Activated CD4-positive, alpha-beta T cell treated with anti-CD3 and anti-CD28 coated beads, Interleukin-2, amount 10 ng/mL, durations not matched to agents 24 days and 14 days (primary cell): ENCODE measurements around the gene PCOLCE2. TPM values are rescaled to one million over a fixed set of nuclear protein-coding genes. Genes with fewer than 3 reads are reported as not detected.

Experiments
- DNase-seq: peaks from one replicate; pipeline ENCODE4 v3.0.0; 2022
- H3K27ac Mint-ChIP-seq: one replicate; pipeline ENCODE4 v1.8.0; 2022; ENCODE audit warnings: mild to moderate bottlenecking, mixed read lengths
- H3K27me3 Mint-ChIP-seq: one replicate; pipeline ENCODE4 v1.8.0; 2022; ENCODE audit warnings: mixed read lengths
- H3K36me3 Mint-ChIP-seq: one replicate; pipeline ENCODE4 v1.8.0; 2022; ENCODE audit warnings: low read depth, mild to moderate bottlenecking, mixed read lengths
- H3K4me1 Mint-ChIP-seq: one replicate; pipeline ENCODE4 v1.8.0; 2021; ENCODE audit warnings: mixed read lengths
- H3K4me3 Mint-ChIP-seq: one replicate; pipeline ENCODE4 v1.8.0; 2022; ENCODE audit warnings: mild to moderate bottlenecking, moderate library complexity, mixed read lengths
- H3K9me3 Mint-ChIP-seq: one replicate; pipeline ENCODE4 v1.8.0; 2021; ENCODE audit warnings: mixed read lengths
- intact Hi-C: fragments of 100-400 bp; cut with micrococcal nuclease; formaldehyde crosslinking; loops from one replicate; pipeline ENCODE4 v1.15.1; 2023
- total RNA-seq: library from RNA; stranded (reverse); gene quantifications from 2 replicates; pipeline ENCODE4 v1.2.3, GENCODE V29; 2022

PCOLCE2 gene, protein sequence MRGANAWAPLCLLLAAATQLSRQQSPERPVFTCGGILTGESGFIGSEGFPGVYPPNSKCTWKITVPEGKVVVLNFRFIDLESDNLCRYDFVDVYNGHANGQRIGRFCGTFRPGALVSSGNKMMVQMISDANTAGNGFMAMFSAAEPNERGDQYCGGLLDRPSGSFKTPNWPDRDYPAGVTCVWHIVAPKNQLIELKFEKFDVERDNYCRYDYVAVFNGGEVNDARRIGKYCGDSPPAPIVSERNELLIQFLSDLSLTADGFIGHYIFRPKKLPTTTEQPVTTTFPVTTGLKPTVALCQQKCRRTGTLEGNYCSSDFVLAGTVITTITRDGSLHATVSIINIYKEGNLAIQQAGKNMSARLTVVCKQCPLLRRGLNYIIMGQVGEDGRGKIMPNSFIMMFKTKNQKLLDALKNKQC
- 0.28 and 0.33 TPM in 2 replicates for total RNA-seq

- Mint-ChIP-seq H3K36me3 (no peaks in the 10 kb centered on the region), H3K4me1 (peaks cover 7% of the 10 kb centered on the region), H3K4me3 (peak within 1 kb of the TSS; percentile 71), H3K9me3 (no peaks in the 10 kb centered on the region), H3K27ac (no peak within 1 kb of the TSS), H3K27me3 (peaks cover 59% of the 10 kb centered on the region)
- peak; percentile 66 for DNase-seq
- intact Hi-C loops, result no loop called here
Observed at GRCh38 chr3:142888481-142889211, at the start of gene PCOLCE2. Gene PCOLCE2, minus strand, starts transcription at chr3:142889083. Its CDS starts 187 bp downstream, at chr3:142888896.

DNA sequence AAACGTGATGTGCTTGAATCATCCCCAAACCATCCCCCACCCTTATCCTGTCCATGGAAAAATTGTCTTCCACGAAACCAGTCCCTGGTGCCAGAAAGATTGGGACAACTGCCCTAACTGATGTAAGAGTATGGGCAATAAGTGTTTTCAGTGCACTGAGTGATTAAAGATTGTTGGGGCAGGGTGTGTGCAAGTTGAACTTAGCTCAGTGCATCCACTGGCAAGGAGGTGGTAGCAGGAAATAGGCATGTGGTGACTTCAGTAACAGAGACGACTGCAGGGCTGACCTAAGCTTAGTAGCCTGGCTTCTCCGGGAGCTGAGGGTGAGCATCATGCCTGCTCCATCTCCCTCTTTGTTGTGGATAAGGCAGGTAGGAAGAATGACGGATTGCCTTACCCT lies 47.1 kb upstream of the PCOLCE2 start:
- peaks cover 12% of the 10 kb centered on the region for H3K27me3 Mint-ChIP-seq
- no peaks in the 10 kb centered on the region for H3K36me3 Mint-ChIP-seq
- H3K9me3 Mint-ChIP-seq, result no peaks in the 10 kb centered on the region
- H3K4me3 Mint-ChIP-seq, result no peak overlapping the region
- intact Hi-C loops, result no loop called here
- no peaks in the 10 kb centered on the region for H3K4me1 Mint-ChIP-seq
- no peak for DNase-seq
- H3K27ac Mint-ChIP-seq, result no peak overlapping the region

- peaks cover 8% of the 10 kb centered on the region for H3K27me3 Mint-ChIP-seq
- H3K27ac Mint-ChIP-seq, result no peak overlapping the region
- DNase-seq, result no peak
- H3K9me3 Mint-ChIP-seq, result no peaks in the 10 kb centered on the region
- H3K4me3 Mint-ChIP-seq, result no peak overlapping the region
- intact Hi-C loops, result no loop called here
- H3K4me1 Mint-ChIP-seq, result no peaks in the 10 kb centered on the region
- H3K36me3 Mint-ChIP-seq, result no peaks in the 10 kb centered on the region
Observed at GRCh38 chr3:142934887-142935269, 46.0 kb upstream of the PCOLCE2 start.

- H3K4me3 Mint-ChIP-seq, result no peak overlapping the region
- H3K36me3 Mint-ChIP-seq, result no peaks in the 10 kb centered on the region
- intact Hi-C loops, result no loop called here
- no peak for DNase-seq
- peaks cover 8% of the 10 kb centered on the region for H3K27me3 Mint-ChIP-seq
- H3K27ac Mint-ChIP-seq, result no peak overlapping the region
- H3K4me1 Mint-ChIP-seq, result no peaks in the 10 kb centered on the region
- H3K9me3 Mint-ChIP-seq, result no peaks in the 10 kb centered on the region
Observed at GRCh38 chr3:142934128-142934886, 45.4 kb upstream of the PCOLCE2 start.

- no peaks in the 10 kb centered on the region for H3K9me3 Mint-ChIP-seq
Observed at GRCh38 chr3:142931222-142931621, 42.3 kb upstream of the PCOLCE2 start.

DNA sequence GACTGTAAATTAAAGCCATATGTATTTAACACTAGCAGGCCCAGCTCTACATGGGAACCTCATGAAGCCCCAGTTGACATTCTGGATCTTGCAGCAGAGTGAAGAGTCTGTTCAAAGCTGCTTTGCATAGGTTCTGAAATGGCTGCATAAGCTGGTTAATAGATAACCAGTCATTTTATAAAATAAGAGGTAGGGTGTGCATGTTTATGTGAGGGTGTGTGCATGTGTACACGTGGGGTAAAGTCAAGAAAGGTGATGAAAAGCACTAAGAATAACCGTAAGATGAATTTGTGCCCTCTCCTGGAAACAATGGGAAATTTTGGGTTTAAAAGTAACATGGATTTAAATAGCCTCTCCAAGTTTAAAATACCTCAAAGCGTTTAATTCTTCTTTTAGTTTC lies 41.6 kb upstream of the PCOLCE2 start:
- Mint-ChIP-seq H3K4me1 (no peaks in the 10 kb centered on the region), H3K9me3 (no peaks in the 10 kb centered on the region), H3K27ac (no peak overlapping the region), H3K36me3 (no peaks in the 10 kb centered on the region), H3K27me3 (peaks cover 18% of the 10 kb centered on the region), H3K4me3 (no peak overlapping the region)
- intact Hi-C loops, result no loop called here
- no peak for DNase-seq

More at GRCh38 chr3:142931222-142931621, 42.3 kb upstream of the PCOLCE2 start:
- peaks cover 15% of the 10 kb centered on the region for H3K27me3 Mint-ChIP-seq
- no peaks in the 10 kb centered on the region for H3K36me3 Mint-ChIP-seq
- no peak overlapping the region for H3K27ac Mint-ChIP-seq
- intact Hi-C loops, result no loop called here
- no peak overlapping the region for H3K4me3 Mint-ChIP-seq
- no peaks in the 10 kb centered on the region for H3K4me1 Mint-ChIP-seq
- peak; percentile 64 for DNase-seq

DNA sequence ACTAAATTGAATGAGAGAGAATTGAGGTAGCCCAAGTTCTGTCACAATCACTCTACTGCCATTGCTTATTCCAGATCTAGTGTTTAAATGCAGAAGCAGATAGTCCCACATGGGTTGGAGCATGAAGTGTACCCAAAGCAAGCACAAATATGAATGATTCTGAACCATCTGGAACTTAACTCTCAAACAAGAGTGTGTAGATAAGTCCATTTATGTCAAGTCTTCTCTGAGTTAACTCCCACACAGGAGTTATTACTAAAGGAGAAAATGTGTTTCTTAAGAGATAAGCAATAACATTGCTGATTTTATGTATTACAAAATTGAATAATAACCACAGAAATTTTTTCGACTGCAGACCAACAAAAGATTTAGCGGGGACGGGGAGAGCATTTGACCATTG lies 41.0 kb upstream of the PCOLCE2 start:
- H3K27ac Mint-ChIP-seq, result no peak overlapping the region

GRCh38 chr3:142929109-142929508 lies 40.2 kb upstream of the PCOLCE2 start:
- Mint-ChIP-seq H3K36me3 (no peaks in the 10 kb centered on the region), H3K27me3 (peaks cover 23% of the 10 kb centered on the region), H3K27ac (no peak overlapping the region), H3K4me3 (no peak overlapping the region), H3K4me1 (no peaks in the 10 kb centered on the region), H3K9me3 (no peaks in the 10 kb centered on the region)
- DNase-seq, result peak; percentile 78
- intact Hi-C loops, result loop anchor here (2.0 kb wide), 1 partner anchor 64 kb away; no protein-coding TSS in a partner anchor

More for the DNA sequence above, 41.0 kb upstream of the PCOLCE2 start:
- no peaks in the 10 kb centered on the region for H3K9me3 Mint-ChIP-seq
- intact Hi-C loops, result loop anchor here (2.0 kb wide), 1 partner anchor 63 kb away; no protein-coding TSS in a partner anchor
- H3K27me3 Mint-ChIP-seq, result peaks cover 18% of the 10 kb centered on the region
- H3K4me1 Mint-ChIP-seq, result no peaks in the 10 kb centered on the region
- DNase-seq, result no peak
- no peaks in the 10 kb centered on the region for H3K36me3 Mint-ChIP-seq
- H3K4me3 Mint-ChIP-seq, result no peak overlapping the region

DNA sequence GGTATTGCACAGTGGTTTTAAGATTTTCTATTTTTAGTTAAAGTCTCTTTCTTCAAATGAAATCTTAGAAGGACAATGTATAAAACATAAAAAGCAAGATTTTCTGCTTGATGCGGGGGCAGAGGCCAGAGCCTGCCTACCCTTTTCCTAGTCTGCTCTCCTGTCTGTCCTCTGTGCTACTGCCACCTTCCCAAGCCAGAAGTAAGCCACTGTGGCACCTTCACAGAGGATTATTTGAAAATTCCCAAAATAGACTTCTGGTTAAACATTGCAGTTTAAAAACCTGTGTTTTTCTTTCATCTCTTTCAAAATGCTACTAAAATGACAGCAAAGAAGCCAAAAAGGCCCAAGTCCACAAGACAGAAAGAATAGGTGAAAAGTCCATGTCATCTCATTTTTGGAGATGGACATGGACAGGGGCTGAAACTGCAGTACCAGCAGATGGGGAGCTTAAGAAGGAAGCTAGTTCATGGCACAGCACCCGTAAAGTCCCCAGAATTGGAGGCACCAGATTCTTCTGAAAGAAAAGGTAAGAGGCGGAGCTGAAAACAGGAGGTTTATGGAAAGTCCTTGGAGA lies 37.6 kb upstream of the PCOLCE2 start:
- DNase-seq, result no peak
- H3K27me3 Mint-ChIP-seq, result peaks cover 28% of the 10 kb centered on the region
- H3K36me3 Mint-ChIP-seq, result no peaks in the 10 kb centered on the region
- intact Hi-C loops, result no loop called here
- H3K27ac Mint-ChIP-seq, result no peak overlapping the region
- no peak overlapping the region for H3K4me3 Mint-ChIP-seq
- H3K4me1 Mint-ChIP-seq, result no peaks in the 10 kb centered on the region
- no peaks in the 10 kb centered on the region for H3K9me3 Mint-ChIP-seq

GRCh38 chr3:142925140-142925539 lies 36.3 kb upstream of the PCOLCE2 start:
- no peak for DNase-seq
- H3K27me3 Mint-ChIP-seq, result peaks cover 29% of the 10 kb centered on the region
- no peak overlapping the region for H3K27ac Mint-ChIP-seq
- no peak overlapping the region for H3K4me3 Mint-ChIP-seq
- H3K36me3 Mint-ChIP-seq, result no peaks in the 10 kb centered on the region
- no peaks in the 10 kb centered on the region for H3K9me3 Mint-ChIP-seq
- H3K4me1 Mint-ChIP-seq, result no peaks in the 10 kb centered on the region
- intact Hi-C loops, result no loop called here

DNA sequence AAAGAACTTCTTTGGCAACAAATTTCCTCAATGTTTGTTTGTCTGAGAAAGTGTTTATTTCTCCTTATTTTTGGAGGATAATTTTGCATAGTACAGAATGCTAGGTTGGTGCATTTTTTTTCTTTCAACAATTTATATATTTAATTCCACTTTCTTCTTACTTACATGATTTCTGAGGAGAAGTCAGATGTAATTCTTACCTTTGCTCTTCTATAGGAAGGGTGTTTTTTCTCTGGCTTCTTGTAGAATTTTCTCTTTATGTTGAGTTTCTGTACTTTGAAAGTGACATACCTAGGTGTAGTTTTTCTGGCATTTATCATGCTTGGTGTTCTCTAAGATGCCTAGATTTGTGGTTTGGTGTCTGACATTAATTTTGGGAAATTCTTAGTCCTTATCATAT lies 34.8 kb upstream of the PCOLCE2 start:
- DNase-seq, result no peak
- H3K27me3 Mint-ChIP-seq, result peaks cover 37% of the 10 kb centered on the region
- H3K9me3 Mint-ChIP-seq, result no peaks in the 10 kb centered on the region
- intact Hi-C loops, result no loop called here
- H3K4me1 Mint-ChIP-seq, result no peaks in the 10 kb centered on the region
- no peaks in the 10 kb centered on the region for H3K36me3 Mint-ChIP-seq
- no peak overlapping the region for H3K4me3 Mint-ChIP-seq
- no peak overlapping the region for H3K27ac Mint-ChIP-seq

DNA sequence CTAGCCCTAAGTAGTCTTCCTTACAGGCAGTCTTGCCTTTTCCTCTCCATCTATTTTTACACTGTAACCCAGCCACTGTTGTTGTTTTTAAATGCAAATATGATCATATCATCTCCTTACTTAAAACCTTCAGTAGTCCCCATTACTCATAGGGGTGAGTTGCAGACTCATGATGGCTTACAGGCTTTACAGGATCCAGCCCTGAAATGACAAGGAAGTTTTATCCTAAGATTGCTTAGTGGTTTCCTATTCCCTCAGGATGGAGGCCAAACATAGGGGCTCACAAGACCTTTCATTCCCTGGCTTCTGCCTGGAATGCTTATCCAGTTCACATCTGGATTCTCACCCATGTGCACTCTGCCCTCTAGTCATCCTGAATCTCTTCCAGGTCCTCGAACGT lies 27.7 kb upstream of the PCOLCE2 start:
- Mint-ChIP-seq H3K4me1 (no peaks in the 10 kb centered on the region), H3K36me3 (no peaks in the 10 kb centered on the region), H3K27ac (no peak overlapping the region), H3K9me3 (no peaks in the 10 kb centered on the region), H3K27me3 (peaks cover 24% of the 10 kb centered on the region), H3K4me3 (no peak overlapping the region)
- intact Hi-C loops, result no loop called here
- DNase-seq, result no peak

DNA sequence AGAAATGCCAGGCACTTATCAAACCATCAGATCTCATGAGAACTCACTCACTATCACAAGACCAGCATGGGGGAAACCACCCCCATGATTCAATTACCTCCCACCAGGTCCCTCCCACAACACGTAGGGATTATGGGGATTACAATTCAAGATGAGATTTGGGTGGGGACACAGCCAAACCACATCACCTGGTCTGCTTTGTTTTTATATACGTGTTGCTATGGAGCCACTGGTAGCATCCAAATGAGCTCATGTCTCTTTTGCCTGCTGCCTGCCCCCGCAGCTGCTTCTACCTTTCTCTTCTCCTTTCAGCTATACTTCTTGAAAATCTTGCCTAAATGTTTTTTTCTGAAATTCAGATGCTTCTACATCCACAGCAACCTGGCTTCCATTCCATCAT lies 26.8 kb upstream of the PCOLCE2 start:
- Mint-ChIP-seq H3K4me1 (no peaks in the 10 kb centered on the region), H3K27ac (no peak overlapping the region), H3K36me3 (no peaks in the 10 kb centered on the region), H3K27me3 (peaks cover 24% of the 10 kb centered on the region), H3K4me3 (no peak overlapping the region), H3K9me3 (no peaks in the 10 kb centered on the region)
- intact Hi-C loops, result no loop called here
- peak; percentile 29 for DNase-seq
